Fibroblast of pulmonary artery (primary cell): ENCODE measurements around the gene SPON2.

Experiments used
- DNase-seq: peaks from one replicate; pipeline ENCODE4 v3.0.0-alpha.2; 2010; ENCODE audit warnings: low read depth
- H3K4me3 ChIP-seq: replicated peaks from 2 replicates; pipeline ENCODE4 v1.5.1; 2011; ENCODE audit warnings: low read depth, mild to moderate bottlenecking, control low read depth, low read length, moderate library complexity
- CTCF ChIP-seq: IDR thresholded peaks from 2 replicates; pipeline ENCODE4 v1.5.1; 2011; ENCODE audit warnings: mild to moderate bottlenecking, control low read depth, low read length, inconsistent platforms; ENCODE audit errors: missing control alignments

The SPON2 gene

DNA sequence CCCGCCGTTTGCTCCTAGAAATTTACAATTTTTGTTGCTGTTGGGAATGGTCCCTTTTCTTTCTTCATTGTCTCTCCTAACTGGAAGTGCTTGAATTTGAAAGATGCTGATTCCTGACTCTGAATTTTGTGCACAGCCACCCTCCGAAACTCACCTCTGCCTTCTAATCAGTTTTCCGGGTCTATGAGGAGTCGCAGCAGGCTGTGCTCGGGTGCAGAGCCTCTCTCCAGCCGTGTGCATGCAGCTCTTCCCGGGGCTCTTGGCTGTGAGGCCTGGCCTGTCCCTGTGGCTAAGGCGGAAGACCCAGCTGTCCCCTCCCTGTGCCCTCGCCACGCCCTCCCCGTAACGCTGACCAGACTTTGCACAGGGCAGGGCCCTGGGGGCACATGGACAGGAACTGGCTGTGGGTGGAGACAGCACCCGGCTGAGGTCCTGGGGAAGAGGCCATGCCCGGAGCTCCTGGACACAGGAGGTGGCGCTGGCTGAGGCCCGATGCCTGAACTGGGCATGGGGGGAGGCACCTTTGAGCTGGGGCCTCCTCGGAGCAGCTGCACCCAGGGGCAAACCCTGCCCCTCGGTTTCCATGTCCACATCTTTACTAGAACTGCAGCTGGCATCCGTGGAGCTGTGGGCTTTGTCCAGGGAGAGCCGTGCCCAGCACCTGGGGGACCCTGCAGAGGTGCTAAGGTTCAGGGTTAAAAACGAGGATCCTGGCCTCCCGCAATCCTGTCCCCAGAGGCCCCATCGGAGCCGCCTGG lies 32.6 kb upstream of the SPON2 start:
- DNase-seq = no peak
- TF ChIP-seq CTCF = no peak
- H3K4me3 ChIP-seq = no peak overlapping the region

DNA sequence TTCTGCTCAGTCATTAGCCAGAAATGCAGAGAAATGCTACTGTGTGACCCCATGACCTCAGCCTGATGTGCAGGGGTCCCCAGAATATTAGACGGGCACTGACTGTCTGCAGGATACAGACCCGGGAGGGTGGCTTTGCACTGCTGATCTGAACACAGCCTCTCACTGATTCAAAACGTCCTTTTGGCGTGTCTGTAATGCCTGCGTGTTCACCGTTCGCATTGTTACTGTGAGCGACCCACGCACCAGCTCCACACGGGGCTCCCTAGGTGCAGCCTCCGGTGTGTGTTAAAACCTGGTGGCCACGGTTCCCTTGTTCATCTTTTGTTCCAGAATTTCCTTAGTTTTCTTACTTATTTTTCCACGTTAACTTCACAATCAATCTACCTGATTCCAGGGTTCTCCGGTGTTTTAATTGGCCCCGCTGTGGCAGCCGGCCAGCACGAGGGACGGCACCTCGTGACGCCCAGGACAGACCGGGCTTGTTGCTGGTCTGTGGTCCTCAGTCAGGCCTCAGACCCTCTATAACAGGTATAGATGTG lies 32.0 kb upstream of the SPON2 start:
- TF ChIP-seq CTCF = no peak
- no peak for DNase-seq
- no peak overlapping the region for H3K4me3 ChIP-seq

- no peak overlapping the region for H3K4me3 ChIP-seq
- no peak for DNase-seq
- TF ChIP-seq CTCF = no peak
Observed at GRCh38 chr4:1203026-1203616, 30.7 kb upstream of the SPON2 start.

DNA sequence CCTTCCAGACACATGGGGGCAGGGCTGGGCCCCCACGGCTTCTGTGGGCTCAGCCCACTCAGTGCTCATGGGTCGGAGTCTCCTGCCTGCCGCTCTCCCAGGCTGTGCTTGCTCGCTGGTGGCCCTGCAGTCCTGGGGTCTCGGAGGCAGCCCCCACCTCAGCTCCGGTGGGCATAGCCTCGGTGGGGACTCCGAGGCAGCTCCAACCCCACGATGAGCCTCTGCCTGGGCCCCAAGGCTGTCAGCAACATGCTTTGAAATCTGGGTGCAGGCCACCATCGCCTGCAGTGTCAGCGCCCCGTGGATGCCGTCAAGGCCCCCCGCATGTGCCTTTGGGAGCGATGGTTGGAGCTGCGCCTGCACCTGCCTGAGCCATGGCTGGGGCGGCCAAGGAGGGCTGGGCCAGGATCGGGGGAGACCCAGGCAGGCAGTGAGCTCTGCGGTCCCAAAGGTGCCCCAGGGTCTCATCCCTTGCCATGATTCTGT lies 30.2 kb upstream of the SPON2 start:
- H3K4me3 ChIP-seq = no peak overlapping the region
- no peak for TF ChIP-seq CTCF
- no peak for DNase-seq

DNA sequence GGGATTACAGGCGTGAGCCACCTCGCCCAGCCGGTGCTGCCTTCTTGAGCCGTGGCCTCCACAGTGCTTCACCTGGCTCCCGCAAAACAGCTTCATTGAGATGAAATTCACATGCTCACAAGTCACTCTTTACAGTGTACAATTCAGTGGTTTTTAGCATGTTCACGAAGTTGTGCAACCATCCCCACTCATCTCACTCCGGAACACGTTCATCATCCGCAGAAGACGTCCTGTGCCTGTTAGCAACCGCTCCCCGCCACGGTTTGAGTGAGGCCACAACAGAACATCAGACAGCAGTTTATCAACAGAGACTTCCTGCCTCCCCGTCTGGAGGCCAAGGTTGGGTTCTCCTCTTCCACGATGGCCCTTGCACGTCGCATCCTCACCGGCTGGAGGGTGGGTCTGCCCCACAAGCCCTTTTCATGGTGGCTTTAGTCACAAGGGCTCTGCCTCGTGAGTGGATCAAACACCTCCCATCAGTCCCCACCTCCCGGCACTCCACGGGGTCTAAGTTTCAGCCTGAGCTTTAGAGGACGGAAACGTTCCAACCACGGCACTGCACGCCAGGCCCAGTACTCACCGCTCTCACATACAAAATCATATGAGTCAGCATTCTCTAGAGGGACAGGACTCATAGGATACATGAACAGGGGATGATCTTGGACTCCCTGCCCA lies 29.6 kb upstream of the SPON2 start:
- DNase-seq = peak; percentile 95
- TF ChIP-seq CTCF = no peak
- peak overlapping the region; percentile 10 for H3K4me3 ChIP-seq

- DNase-seq = peak; percentile 88
- peak overlapping the region; percentile 34 for H3K4me3 ChIP-seq
- TF ChIP-seq CTCF = no peak
Observed at GRCh38 chr4:1200425-1201035, 28.1 kb upstream of the SPON2 start.
